GM13977 (cell line): ENCODE data around the gene MPLKIP.
"Not testable (repeated sequence)": the region's sequence is repeated elsewhere in the genome, so short reads cannot be mapped to it uniquely, and the experiment has no call there.

Source experiments
- DNase-seq: peaks from one replicate; pipeline ENCODE4 v3.0.0; 2012; ENCODE audit warnings: low spot score
- CTCF ChIP-seq: IDR thresholded peaks from 2 replicates; pipeline ENCODE4 v1.5.1; 2012; ENCODE audit warnings: mild to moderate bottlenecking, control low read depth; ENCODE audit not compliant: insufficient read depth; ENCODE audit errors: extremely low read depth, missing control alignments
- in situ Hi-C: fragments of 300-500 bp; cut with MboI; formaldehyde crosslinking; loops from one replicate; pipeline ENCODE4 v1.12.0; 2022; ENCODE audit warnings: low sequenced_read_pairs, low pct_unique_long_range_greater_than_20kb, mixed read lengths, inconsistent platforms; ENCODE audit not compliant: unreplicated experiment

MPLKIP gene

GRCh38 chr7:40165216-40165615 lies 30.8 kb upstream of the MPLKIP start:
- in situ Hi-C loops = no loop called here
- no peak for DNase-seq
- TF ChIP-seq CTCF = no peak

- no peak for TF ChIP-seq CTCF
- in situ Hi-C loops = no loop called here
- DNase-seq = no peak
Observed at GRCh38 chr7:40162516-40162915, 28.1 kb upstream of the MPLKIP start.

- no peak for TF ChIP-seq CTCF
- in situ Hi-C loops = no loop called here
- DNase-seq = no peak
Observed at GRCh38 chr7:40156988-40157387, 22.6 kb upstream of the MPLKIP start.

GRCh38 chr7:40151504-40151903 lies 17.1 kb upstream of the MPLKIP start:
- in situ Hi-C loops = no loop called here
- TF ChIP-seq CTCF = no peak
- no peak for DNase-seq

- TF ChIP-seq CTCF = no peak
- in situ Hi-C loops = no loop called here
- DNase-seq = no peak
Observed at GRCh38 chr7:40148671-40149070, 14.2 kb upstream of the MPLKIP start.

GRCh38 chr7:40148247-40148580 lies 13.8 kb upstream of the MPLKIP start:
- DNase-seq, in situ Hi-C loops: not testable (repeated sequence)

GRCh38 chr7:40147371-40148246 lies 13.2 kb upstream of the MPLKIP start:
- in situ Hi-C loops = no loop called here
- no peak for DNase-seq
- no peak for TF ChIP-seq CTCF

- in situ Hi-C loops, DNase-seq: not testable (repeated sequence)
Observed at GRCh38 chr7:40145596-40146130, 11.2 kb upstream of the MPLKIP start.

- DNase-seq, in situ Hi-C loops: not testable (repeated sequence)
Observed at GRCh38 chr7:40141916-40142315, 7.5 kb upstream of the MPLKIP start.

- in situ Hi-C loops, DNase-seq: not testable (repeated sequence)
Observed at GRCh38 chr7:40139891-40140290, 5.5 kb upstream of the MPLKIP start.
